HepG2 (cell line): ENCODE results near the gene CCNF. TPM values are rescaled to one million over a fixed set of nuclear protein-coding genes. Genes with fewer than 3 reads are reported as not detected.

Experiments used
- GABPA ChIP-seq, 2 experiments: IDR thresholded peaks; 2 replicates each; pipeline ENCODE4 v1.6.1; 2011 to 2016; ENCODE audit warnings: low read depth in 2 of 2, low read length in 1 of 2, missing biosample characterization in 1 of 2, missing genetic modification characterization in 1 of 2
- HDAC1 ChIP-seq: sonication (generic); formaldehyde crosslinking; IDR thresholded peaks from 2 replicates; pipeline ENCODE4 v1.5.1; 2020; ENCODE audit warnings: mild to moderate bottlenecking, missing genetic modification reagents
- HNF4G ChIP-seq, 2 experiments: sonication (generic) in 1 of 2; formaldehyde crosslinking in 1 of 2; IDR thresholded peaks; 2 replicates each; pipeline versions ENCODE4 v1.4.0 to v1.6.1; 2011 to 2020; ENCODE audit warnings: borderline replicate concordance in 2 of 2, low read depth in 2 of 2, mild to moderate bottlenecking in 2 of 2, low read length in 1 of 2, missing genetic modification reagents in 1 of 2, moderate library complexity in 1 of 2
- MIER3 ChIP-seq: IDR thresholded peaks from 2 replicates; pipeline ENCODE4 v1.6.1; 2016; ENCODE audit warnings: missing compliant biosample characterization, borderline replicate concordance
- NCOR1 ChIP-seq: fragments of 200-600 bp; sonication (generic); IDR thresholded peaks from 2 replicates; pipeline ENCODE4 v1.7.0; 2017; ENCODE audit warnings: antibody characterized with exemption, low read length, borderline replicate concordance
- NR2F2 ChIP-seq: IDR thresholded peaks from 2 replicates; pipeline ENCODE4 v1.6.1; 2012; ENCODE audit warnings: low read depth, inconsistent platforms, borderline replicate concordance
- PHF20 ChIP-seq: sonication (generic); formaldehyde crosslinking; IDR thresholded peaks from 2 replicates; pipeline ENCODE4 v1.5.0; 2020; ENCODE audit warnings: mild to moderate bottlenecking, missing genetic modification reagents
- SMAD3 ChIP-seq: sonication (generic); formaldehyde crosslinking; IDR thresholded peaks from 2 replicates; pipeline ENCODE4 v1.4.0; 2020; ENCODE audit warnings: missing genetic modification reagents
- ZNF180 ChIP-seq: sonication (generic); formaldehyde crosslinking; IDR thresholded peaks from 2 replicates; pipeline ENCODE4 v1.4.0; 2020; ENCODE audit warnings: low read depth, missing genetic modification reagents, borderline replicate concordance
- ZNF329 ChIP-seq: sonication (generic); formaldehyde crosslinking; IDR thresholded peaks from 2 replicates; pipeline ENCODE4 v1.9.0; 2021; ENCODE audit warnings: low read depth, mild to moderate bottlenecking, missing genetic modification reagents
- ZNF547 ChIP-seq: sonication (generic); formaldehyde crosslinking; IDR thresholded peaks from 2 replicates; pipeline ENCODE4 v1.5.1; 2020; ENCODE audit warnings: mild to moderate bottlenecking, missing genetic modification reagents
- ZNF781 ChIP-seq: sonication (generic); formaldehyde crosslinking; IDR thresholded peaks from 2 replicates; pipeline ENCODE4 v1.5.1; 2020; ENCODE audit warnings: borderline replicate concordance, mild to moderate bottlenecking, missing genetic modification reagents; ENCODE audit errors: not compliant biosample characterization
- ZSCAN25 ChIP-seq: sonication (generic); formaldehyde crosslinking; IDR thresholded peaks from 2 replicates; pipeline ENCODE4 v1.8.0; 2022; ENCODE audit warnings: mild to moderate bottlenecking, missing genetic modification reagents
- polyA plus RNA-seq, 8 experiments: library from polyadenylated mRNA; depleted of rRNA in 3 of 8; stranded (reverse) in 7 of 8; unstranded in 1 of 8; fragments of >200 nt; fragmentation: Illumina TruSeq in 4 of 8; extraction: Trizol in 4 of 8; gene quantifications; 2 replicates each; pipeline versions ENCODE4 v1.2.1 to v1.2.3, GENCODE V29; 2011 to 2016; ENCODE audit warnings: low read depth in 4 of 8, missing spikeins in 1 of 8, mixed read lengths in 1 of 8; ENCODE audit not compliant: insufficient read depth in 1 of 8
- total RNA-seq, 5 experiments: library from RNA; depleted of rRNA; stranded (reverse); fragments of >200 nt; fragmentation: Illumina TruSeq; extraction: Trizol; gene quantifications; 2 replicates each; pipeline ENCODE4 v1.2.3, GENCODE V29; 2016; ENCODE audit warnings: low read depth in 1 of 5
- TF ChIP-seq, protein P1 (sequence below): sonication (generic); formaldehyde crosslinking; IDR thresholded peaks from 2 replicates; pipeline ENCODE4 v1.4.0; 2020; ENCODE audit warnings: missing genetic modification reagents
- TF ChIP-seq, protein P2 (sequence below): sonication (generic); formaldehyde crosslinking; IDR thresholded peaks from 2 replicates; pipeline ENCODE4 v1.4.0; 2020; ENCODE audit warnings: missing genetic modification reagents
- TF ChIP-seq, protein P3 (sequence below): sonication (generic); formaldehyde crosslinking; IDR thresholded peaks from 2 replicates; pipeline ENCODE4 v1.8.0; 2023; ENCODE audit warnings: mild to moderate bottlenecking, missing genetic modification reagents
- TF ChIP-seq, protein P4 (sequence below): sonication (generic); formaldehyde crosslinking; IDR thresholded peaks from 2 replicates; pipeline ENCODE4 v1.5.1; 2020; ENCODE audit warnings: mild to moderate bottlenecking, missing genetic modification reagents, moderate library complexity

CCNF gene
- total and polyA plus RNA-seq, 2 of the 13 experiments (the other 11 are each of a cell fraction or from before 2014, with no cell fraction given): 6.4 to 22.8 TPM

DNA sequence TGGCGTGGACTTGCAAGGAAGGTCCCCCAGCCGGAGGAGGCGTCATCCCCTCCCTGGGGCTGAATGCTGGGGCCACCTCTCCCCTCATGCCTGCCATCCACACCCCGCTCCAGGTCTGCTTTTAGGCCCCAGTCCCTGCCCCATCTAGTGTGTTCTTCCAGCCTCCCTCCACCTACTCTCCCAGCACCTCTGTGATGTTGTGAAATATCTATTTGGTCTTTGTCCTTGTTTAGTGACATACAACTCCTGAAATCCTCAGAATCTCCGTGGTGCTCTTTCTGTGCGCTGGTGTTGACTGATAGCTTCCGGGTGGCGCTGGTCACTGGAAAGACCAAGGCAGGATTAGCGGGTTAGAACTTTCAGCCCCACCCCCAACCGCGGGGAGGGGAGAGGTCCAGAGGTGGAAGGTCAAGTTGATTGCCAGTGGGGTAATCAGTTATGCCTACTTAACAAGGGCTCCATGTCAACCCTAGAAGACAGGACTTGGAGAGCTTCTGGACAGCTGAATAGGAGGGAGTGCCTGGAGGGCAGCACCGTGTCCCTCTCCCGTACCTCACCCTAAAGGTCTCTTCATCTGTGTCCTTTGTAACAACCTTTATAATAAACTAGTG, 55.8 kb downstream of the CCNF start (continued):
- TF ChIP-seq ZNF180 (CRISPR knock-in tag) (no peak), NR2F2 (peak; percentile 90), MIER3 (CRISPR knock-in tag) (peak; percentile 78), ZNF329 (CRISPR knock-in tag) (no peak), HNF4G (IDR thresholded peaks at IDR 0.05; ENCODE audit: borderline replicate concordance, low read depth, low read length) (peak; percentile 66), HNF4G (CRISPR knock-in tag; IDR thresholded peaks at IDR 0.05; ENCODE audit: borderline replicate concordance, low read depth) (peak; percentile 64; the same call in 1 of the 2 replicates), SMAD3 (CRISPR knock-in tag) (peak; percentile 56; the same call in 1 of the 2 replicates), GABPA (IDR thresholded peaks at IDR 0.05; ENCODE audit: low read depth, low read length) (no peak), GABPA (CRISPR knock-in tag; IDR thresholded peaks at IDR 0.05; ENCODE audit: low read depth) (peak; percentile 86), PHF20 (peak; percentile 47; the same call in 1 of the 2 replicates), ZNF547 (CRISPR knock-in tag) (no peak), ZSCAN25 (peak; percentile 71; the same call in 1 of the 2 replicates), ZNF781 (CRISPR knock-in tag) (peak; percentile 47), HDAC1 (CRISPR knock-in tag) (peak; percentile 96), NCOR1 (peak; percentile 87; the same call in 1 of the 2 replicates)
- TF ChIP-seq, protein P1, sequence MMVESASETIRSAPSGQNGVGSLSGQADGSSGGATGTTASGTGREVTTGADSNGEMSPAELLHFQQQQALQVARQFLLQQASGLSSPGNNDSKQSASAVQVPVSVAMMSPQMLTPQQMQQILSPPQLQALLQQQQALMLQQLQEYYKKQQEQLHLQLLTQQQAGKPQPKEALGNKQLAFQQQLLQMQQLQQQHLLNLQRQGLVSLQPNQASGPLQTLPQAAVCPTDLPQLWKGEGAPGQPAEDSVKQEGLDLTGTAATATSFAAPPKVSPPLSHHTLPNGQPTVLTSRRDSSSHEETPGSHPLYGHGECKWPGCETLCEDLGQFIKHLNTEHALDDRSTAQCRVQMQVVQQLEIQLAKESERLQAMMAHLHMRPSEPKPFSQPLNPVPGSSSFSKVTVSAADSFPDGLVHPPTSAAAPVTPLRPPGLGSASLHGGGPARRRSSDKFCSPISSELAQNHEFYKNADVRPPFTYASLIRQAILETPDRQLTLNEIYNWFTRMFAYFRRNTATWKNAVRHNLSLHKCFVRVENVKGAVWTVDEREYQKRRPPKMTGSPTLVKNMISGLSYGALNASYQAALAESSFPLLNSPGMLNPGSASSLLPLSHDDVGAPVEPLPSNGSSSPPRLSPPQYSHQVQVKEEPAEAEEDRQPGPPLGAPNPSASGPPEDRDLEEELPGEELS (CRISPR knock-in tag): peak; percentile 89
- TF ChIP-seq, protein P2, sequence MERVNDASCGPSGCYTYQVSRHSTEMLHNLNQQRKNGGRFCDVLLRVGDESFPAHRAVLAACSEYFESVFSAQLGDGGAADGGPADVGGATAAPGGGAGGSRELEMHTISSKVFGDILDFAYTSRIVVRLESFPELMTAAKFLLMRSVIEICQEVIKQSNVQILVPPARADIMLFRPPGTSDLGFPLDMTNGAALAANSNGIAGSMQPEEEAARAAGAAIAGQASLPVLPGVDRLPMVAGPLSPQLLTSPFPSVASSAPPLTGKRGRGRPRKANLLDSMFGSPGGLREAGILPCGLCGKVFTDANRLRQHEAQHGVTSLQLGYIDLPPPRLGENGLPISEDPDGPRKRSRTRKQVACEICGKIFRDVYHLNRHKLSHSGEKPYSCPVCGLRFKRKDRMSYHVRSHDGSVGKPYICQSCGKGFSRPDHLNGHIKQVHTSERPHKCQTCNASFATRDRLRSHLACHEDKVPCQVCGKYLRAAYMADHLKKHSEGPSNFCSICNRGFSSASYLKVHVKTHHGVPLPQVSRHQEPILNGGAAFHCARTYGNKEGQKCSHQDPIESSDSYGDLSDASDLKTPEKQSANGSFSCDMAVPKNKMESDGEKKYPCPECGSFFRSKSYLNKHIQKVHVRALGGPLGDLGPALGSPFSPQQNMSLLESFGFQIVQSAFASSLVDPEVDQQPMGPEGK (CRISPR knock-in tag): peak; percentile 84
- TF ChIP-seq, protein P3, sequence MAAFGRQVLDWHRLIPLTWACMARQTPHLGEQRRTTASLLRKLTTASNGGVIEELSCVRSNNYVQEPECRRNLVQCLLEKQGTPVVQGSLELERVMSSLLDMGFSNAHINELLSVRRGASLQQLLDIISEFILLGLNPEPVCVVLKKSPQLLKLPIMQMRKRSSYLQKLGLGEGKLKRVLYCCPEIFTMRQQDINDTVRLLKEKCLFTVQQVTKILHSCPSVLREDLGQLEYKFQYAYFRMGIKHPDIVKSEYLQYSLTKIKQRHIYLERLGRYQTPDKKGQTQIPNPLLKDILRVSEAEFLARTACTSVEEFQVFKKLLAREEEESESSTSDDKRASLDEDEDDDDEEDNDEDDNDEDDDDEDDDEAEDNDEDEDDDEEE: no peak
- TF ChIP-seq, protein P4, sequence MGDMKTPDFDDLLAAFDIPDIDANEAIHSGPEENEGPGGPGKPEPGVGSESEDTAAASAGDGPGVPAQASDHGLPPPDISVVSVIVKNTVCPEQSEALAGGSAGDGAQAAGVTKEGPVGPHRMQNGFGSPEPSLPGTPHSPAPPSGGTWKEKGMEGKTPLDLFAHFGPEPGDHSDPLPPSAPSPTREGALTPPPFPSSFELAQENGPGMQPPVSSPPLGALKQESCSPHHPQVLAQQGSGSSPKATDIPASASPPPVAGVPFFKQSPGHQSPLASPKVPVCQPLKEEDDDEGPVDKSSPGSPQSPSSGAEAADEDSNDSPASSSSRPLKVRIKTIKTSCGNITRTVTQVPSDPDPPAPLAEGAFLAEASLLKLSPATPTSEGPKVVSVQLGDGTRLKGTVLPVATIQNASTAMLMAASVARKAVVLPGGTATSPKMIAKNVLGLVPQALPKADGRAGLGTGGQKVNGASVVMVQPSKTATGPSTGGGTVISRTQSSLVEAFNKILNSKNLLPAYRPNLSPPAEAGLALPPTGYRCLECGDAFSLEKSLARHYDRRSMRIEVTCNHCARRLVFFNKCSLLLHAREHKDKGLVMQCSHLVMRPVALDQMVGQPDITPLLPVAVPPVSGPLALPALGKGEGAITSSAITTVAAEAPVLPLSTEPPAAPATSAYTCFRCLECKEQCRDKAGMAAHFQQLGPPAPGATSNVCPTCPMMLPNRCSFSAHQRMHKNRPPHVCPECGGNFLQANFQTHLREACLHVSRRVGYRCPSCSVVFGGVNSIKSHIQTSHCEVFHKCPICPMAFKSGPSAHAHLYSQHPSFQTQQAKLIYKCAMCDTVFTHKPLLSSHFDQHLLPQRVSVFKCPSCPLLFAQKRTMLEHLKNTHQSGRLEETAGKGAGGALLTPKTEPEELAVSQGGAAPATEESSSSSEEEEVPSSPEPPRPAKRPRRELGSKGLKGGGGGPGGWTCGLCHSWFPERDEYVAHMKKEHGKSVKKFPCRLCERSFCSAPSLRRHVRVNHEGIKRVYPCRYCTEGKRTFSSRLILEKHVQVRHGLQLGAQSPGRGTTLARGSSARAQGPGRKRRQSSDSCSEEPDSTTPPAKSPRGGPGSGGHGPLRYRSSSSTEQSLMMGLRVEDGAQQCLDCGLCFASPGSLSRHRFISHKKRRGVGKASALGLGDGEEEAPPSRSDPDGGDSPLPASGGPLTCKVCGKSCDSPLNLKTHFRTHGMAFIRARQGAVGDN (CRISPR knock-in tag): peak; percentile 89
